ENCODE measurements around the gene GPR3.

DNA sequence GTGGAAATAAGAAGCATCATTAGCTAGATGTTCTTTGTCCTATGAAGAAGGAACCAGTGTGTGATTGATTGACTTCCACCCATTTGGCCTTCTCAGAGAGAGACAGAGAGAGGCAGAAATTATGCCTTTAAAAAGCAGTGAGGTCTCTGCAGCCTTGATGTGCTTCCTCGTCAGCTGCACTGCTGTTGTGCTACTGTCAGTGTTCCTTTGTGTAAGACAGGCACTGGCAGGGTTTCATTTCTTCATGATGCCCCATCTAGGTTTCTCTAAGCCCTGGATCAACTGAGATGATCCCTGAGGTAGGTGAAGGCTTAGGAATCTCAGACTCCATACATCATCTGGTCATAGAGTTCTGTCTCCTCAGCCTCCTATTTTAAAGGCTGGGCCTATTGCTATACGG lies 34.9 kb downstream of the GPR3 start:
- TF ChIP-seq, protein P1, sequence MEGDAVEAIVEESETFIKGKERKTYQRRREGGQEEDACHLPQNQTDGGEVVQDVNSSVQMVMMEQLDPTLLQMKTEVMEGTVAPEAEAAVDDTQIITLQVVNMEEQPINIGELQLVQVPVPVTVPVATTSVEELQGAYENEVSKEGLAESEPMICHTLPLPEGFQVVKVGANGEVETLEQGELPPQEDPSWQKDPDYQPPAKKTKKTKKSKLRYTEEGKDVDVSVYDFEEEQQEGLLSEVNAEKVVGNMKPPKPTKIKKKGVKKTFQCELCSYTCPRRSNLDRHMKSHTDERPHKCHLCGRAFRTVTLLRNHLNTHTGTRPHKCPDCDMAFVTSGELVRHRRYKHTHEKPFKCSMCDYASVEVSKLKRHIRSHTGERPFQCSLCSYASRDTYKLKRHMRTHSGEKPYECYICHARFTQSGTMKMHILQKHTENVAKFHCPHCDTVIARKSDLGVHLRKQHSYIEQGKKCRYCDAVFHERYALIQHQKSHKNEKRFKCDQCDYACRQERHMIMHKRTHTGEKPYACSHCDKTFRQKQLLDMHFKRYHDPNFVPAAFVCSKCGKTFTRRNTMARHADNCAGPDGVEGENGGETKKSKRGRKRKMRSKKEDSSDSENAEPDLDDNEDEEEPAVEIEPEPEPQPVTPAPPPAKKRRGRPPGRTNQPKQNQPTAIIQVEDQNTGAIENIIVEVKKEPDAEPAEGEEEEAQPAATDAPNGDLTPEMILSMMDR (IDR thresholded peaks at IDR 0.05; ENCODE audit: insufficient read depth, low read length) = no peak
- TF ChIP-seq, protein P2, sequence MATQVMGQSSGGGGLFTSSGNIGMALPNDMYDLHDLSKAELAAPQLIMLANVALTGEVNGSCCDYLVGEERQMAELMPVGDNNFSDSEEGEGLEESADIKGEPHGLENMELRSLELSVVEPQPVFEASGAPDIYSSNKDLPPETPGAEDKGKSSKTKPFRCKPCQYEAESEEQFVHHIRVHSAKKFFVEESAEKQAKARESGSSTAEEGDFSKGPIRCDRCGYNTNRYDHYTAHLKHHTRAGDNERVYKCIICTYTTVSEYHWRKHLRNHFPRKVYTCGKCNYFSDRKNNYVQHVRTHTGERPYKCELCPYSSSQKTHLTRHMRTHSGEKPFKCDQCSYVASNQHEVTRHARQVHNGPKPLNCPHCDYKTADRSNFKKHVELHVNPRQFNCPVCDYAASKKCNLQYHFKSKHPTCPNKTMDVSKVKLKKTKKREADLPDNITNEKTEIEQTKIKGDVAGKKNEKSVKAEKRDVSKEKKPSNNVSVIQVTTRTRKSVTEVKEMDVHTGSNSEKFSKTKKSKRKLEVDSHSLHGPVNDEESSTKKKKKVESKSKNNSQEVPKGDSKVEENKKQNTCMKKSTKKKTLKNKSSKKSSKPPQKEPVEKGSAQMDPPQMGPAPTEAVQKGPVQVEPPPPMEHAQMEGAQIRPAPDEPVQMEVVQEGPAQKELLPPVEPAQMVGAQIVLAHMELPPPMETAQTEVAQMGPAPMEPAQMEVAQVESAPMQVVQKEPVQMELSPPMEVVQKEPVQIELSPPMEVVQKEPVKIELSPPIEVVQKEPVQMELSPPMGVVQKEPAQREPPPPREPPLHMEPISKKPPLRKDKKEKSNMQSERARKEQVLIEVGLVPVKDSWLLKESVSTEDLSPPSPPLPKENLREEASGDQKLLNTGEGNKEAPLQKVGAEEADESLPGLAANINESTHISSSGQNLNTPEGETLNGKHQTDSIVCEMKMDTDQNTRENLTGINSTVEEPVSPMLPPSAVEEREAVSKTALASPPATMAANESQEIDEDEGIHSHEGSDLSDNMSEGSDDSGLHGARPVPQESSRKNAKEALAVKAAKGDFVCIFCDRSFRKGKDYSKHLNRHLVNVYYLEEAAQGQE (IDR thresholded peaks at IDR 0.05; ENCODE audit: insufficient replicate concordance, low read depth) = no peak
- TF ChIP-seq POLR2AphosphoS5 (IDR thresholded peaks at IDR 0.05; ENCODE audit: low read depth) (no peak), GABPA (IDR thresholded peaks at IDR 0.05; ENCODE audit: low read depth) (no peak), SPI1 (IDR thresholded peaks at IDR 0.05; ENCODE audit: borderline replicate concordance, low read depth) (no peak)
